ENCODE data around the gene KCNQ1. TPM values are rescaled to one million over a fixed set of nuclear protein-coding genes. Genes with fewer than 3 reads are reported as not detected.

Gene KCNQ1
- total RNA-seq, 2 donors from 2014 or later: 38.9 to 46.1 TPM

GRCh38 chr11:2555891-2556290, 111.1 kb downstream of the KCNQ1 start:
- ATAC-seq (no peak), DNase-seq (no peak)
- Histone ChIP-seq H3K4me3 (no peak overlapping the region), H3K9me3 (no peaks in the 10 kb centered on the region), H3K27me3 (no peaks in the 10 kb centered on the region), H3K36me3 (replicated peaks in 1 of 2; ENCODE audit: insufficient read depth in 1 of 2, low read depth in 2 of 2) (no peaks in the 10 kb centered on the region), H3K4me1 (no peaks in the 10 kb centered on the region), H3K27ac (no peak overlapping the region)
- TF ChIP-seq CTCF (IDR thresholded peaks at IDR 0.05): no peak
- TF ChIP-seq POLR2A (IDR thresholded peaks at IDR 0.05): no peak
- intact Hi-C loops (cut with DNase I): no loop called here
- 85 to 98% methylated on average over 11 of the region's 12 CpGs for WGBS, 2 donors

- no peak overlapping the region for H3K27ac ChIP-seq
- no peaks in the 10 kb centered on the region for H3K9me3 ChIP-seq
- no peak for ATAC-seq
- intact Hi-C loops (cut with DNase I): no loop called here
- 95 to 97% methylated on average over 4 of the region's 4 CpGs for WGBS, 2 donors
- H3K4me3 ChIP-seq: no peak overlapping the region
- peaks cover 6% of the 10 kb centered on the region for H3K4me1 ChIP-seq
- no peaks in the 10 kb centered on the region for H3K36me3 ChIP-seq (replicated peaks in 1 of 2; ENCODE audit: insufficient read depth in 1 of 2, low read depth in 2 of 2)
- DNase-seq: no peak
- no peaks in the 10 kb centered on the region for H3K27me3 ChIP-seq
- TF ChIP-seq CTCF (IDR thresholded peaks at IDR 0.05) (no peak), POLR2A (IDR thresholded peaks at IDR 0.05) (no peak)
These were observed 112.6 kb downstream of the KCNQ1 start for GRCh38 chr11:2557381-2557780.

- no peaks in the 10 kb centered on the region for H3K36me3 ChIP-seq (replicated peaks in 1 of 2; ENCODE audit: insufficient read depth in 1 of 2, low read depth in 2 of 2)
- no peak overlapping the region for H3K4me3 ChIP-seq
- H3K27ac ChIP-seq: peak overlapping the region in 2 of 4 donors; percentile 32 to 43
- no peaks in the 10 kb centered on the region for H3K9me3 ChIP-seq
- DNase-seq (peak in 2 of 4 donors; percentile 12 to 28), ATAC-seq (no peak)
- H3K4me1 ChIP-seq: peaks cover 6% of the 10 kb centered on the region
- WGBS, 2 donors: 76 to 96% methylated on average over 6 to 16 of the region's 17 CpGs
- TF ChIP-seq CTCF (IDR thresholded peaks at IDR 0.05): no peak
- TF ChIP-seq POLR2A (IDR thresholded peaks at IDR 0.05): no peak
- intact Hi-C loops (cut with DNase I): no loop called here
- H3K27me3 ChIP-seq: no peaks in the 10 kb centered on the region
These were observed 113.6 kb downstream of the KCNQ1 start for GRCh38 chr11:2558397-2558796.

GRCh38 chr11:2558861-2559526, 114.2 kb downstream of the KCNQ1 start:
- intact Hi-C loops (cut with DNase I): no loop called here
- 91 to 97% methylated on average over 9 to 13 of the region's 13 CpGs for WGBS, 2 donors
- peak overlapping the region in 2 of 4 donors; percentile 32 to 43 for H3K27ac ChIP-seq
- TF ChIP-seq POLR2A (IDR thresholded peaks at IDR 0.05) (no peak), CTCF (IDR thresholded peaks at IDR 0.05) (no peak)
- ATAC-seq (no peak), DNase-seq (peak in 1 of 4 donors; percentile 7)
- no peak overlapping the region for H3K4me3 ChIP-seq
- no peaks in the 10 kb centered on the region for H3K36me3 ChIP-seq (replicated peaks in 1 of 2; ENCODE audit: insufficient read depth in 1 of 2, low read depth in 2 of 2)
- peaks cover 6% of the 10 kb centered on the region for H3K4me1 ChIP-seq
- H3K27me3 ChIP-seq: no peaks in the 10 kb centered on the region
- no peaks in the 10 kb centered on the region for H3K9me3 ChIP-seq

Data from body of pancreas (tissue), 4 donors.